ENCODE measurements around the gene GAP43. TPM values are rescaled to one million over a fixed set of nuclear protein-coding genes. Genes with fewer than 3 reads are reported as not detected.

Gene GAP43
- total RNA-seq, 1 donor from 2014 or later: 17.4 TPM

DNA sequence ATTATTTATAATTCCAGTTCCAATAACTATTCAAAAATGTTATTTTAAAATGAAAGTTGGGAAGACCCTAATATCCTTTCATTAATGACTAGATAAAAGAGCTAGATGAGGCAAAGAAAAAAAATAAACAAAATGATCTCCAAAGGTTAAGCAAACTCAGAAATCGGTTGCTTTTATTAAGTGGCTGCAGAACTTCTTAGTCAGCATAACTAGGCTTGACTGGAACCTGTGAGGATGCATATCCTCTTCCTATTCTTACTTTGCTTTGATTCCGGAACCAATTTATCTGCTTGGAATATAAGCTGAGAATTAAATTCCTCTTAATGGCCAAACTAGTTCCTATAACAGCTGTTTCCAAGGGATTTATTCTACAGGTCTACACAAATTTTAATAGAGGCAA, 10.7 kb downstream of the GAP43 start:
- H3K4me1 ChIP-seq (ENCODE audit: insufficient read depth, low read length): no peaks in the 10 kb centered on the region
- H3K4me2 ChIP-seq (ENCODE audit: low read length): no peak overlapping the region
- no peaks in the 10 kb centered on the region for H3K27me3 ChIP-seq (ENCODE audit: insufficient read depth, low read length)
- no peaks in the 10 kb centered on the region for H3K79me2 ChIP-seq (ENCODE audit: insufficient read depth, low read length)
- no peaks in the 10 kb centered on the region for H3K36me3 ChIP-seq (ENCODE audit: insufficient read depth, low read length)
- H4K20me1 ChIP-seq (ENCODE audit: insufficient read depth, low read length): no peaks in the 10 kb centered on the region
- peaks cover 1% of the 10 kb centered on the region for H3K36me3 Mint-ChIP-seq (ENCODE audit: low read depth, unreplicated experiment)
- H3K9ac ChIP-seq (ENCODE audit: low read length): no peak overlapping the region
- H3K4me3 ChIP-seq (ENCODE audit: insufficient read depth, low read depth, low read length): no peak overlapping the region
- DNase-seq (ENCODE audit: low read depth): no peak
- no peaks in the 10 kb centered on the region for H3K27me3 Mint-ChIP-seq (ENCODE audit: low read depth, unreplicated experiment)
- TF ChIP-seq EZH2 (IDR thresholded peaks at IDR 0.05; ENCODE audit: insufficient read depth, low read length): no peak
- TF ChIP-seq, protein P1, sequence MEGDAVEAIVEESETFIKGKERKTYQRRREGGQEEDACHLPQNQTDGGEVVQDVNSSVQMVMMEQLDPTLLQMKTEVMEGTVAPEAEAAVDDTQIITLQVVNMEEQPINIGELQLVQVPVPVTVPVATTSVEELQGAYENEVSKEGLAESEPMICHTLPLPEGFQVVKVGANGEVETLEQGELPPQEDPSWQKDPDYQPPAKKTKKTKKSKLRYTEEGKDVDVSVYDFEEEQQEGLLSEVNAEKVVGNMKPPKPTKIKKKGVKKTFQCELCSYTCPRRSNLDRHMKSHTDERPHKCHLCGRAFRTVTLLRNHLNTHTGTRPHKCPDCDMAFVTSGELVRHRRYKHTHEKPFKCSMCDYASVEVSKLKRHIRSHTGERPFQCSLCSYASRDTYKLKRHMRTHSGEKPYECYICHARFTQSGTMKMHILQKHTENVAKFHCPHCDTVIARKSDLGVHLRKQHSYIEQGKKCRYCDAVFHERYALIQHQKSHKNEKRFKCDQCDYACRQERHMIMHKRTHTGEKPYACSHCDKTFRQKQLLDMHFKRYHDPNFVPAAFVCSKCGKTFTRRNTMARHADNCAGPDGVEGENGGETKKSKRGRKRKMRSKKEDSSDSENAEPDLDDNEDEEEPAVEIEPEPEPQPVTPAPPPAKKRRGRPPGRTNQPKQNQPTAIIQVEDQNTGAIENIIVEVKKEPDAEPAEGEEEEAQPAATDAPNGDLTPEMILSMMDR (IDR thresholded peaks at IDR 0.05; ENCODE audit: insufficient read depth, low read depth, low read length): no peak
- FAIRE-seq: no peak
- no peak overlapping the region for H2AFZ ChIP-seq (ENCODE audit: low read depth, low read length)
- H3K27ac ChIP-seq (ENCODE audit: low read depth, low read length): no peak overlapping the region
- H3K9me3 Mint-ChIP-seq (ENCODE audit: unreplicated experiment): no peaks in the 10 kb centered on the region
- H3K9me3 ChIP-seq (ENCODE audit: insufficient read depth, low read depth, low read length): no peaks in the 10 kb centered on the region
- H3K4me3 Mint-ChIP-seq (ENCODE audit: unreplicated experiment): no peak overlapping the region
- H3K27ac Mint-ChIP-seq (ENCODE audit: unreplicated experiment): no peak overlapping the region
- no peaks in the 10 kb centered on the region for H3K4me1 Mint-ChIP-seq (ENCODE audit: low read depth, unreplicated experiment)

DNA sequence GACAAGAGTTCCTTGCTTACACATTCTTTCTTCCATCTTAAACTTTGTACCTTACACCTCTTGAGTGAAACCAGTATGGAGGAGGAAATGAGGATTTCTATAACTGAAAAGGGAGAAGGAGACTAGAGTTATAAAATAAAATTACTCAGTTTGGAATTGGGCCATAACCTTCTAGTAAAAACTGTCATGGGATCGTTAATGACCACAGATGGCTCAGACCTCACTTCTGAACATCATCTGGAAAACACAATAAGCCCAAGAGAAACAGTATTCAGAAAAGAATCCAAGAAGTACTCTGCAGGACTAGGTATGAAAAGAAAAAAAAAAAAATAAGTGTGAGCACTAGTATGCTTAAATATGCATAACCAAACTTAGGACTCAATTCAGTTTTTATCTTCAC, 12.1 kb downstream of the GAP43 start:
- Histone ChIP-seq H3K79me2 (ENCODE audit: insufficient read depth, low read length) (no peaks in the 10 kb centered on the region), H4K20me1 (ENCODE audit: insufficient read depth, low read length) (no peaks in the 10 kb centered on the region), H3K4me3 (ENCODE audit: insufficient read depth, low read depth, low read length) (no peak overlapping the region), H3K27ac (ENCODE audit: low read depth, low read length) (no peak overlapping the region), H3K9me3 (ENCODE audit: insufficient read depth, low read depth, low read length) (no peaks in the 10 kb centered on the region), H3K4me2 (ENCODE audit: low read length) (no peak overlapping the region), H3K9ac (ENCODE audit: low read length) (no peak overlapping the region), H2AFZ (ENCODE audit: low read depth, low read length) (no peak overlapping the region), H3K36me3 (ENCODE audit: insufficient read depth, low read length) (no peaks in the 10 kb centered on the region), H3K27me3 (ENCODE audit: insufficient read depth, low read length) (no peaks in the 10 kb centered on the region), H3K4me1 (ENCODE audit: insufficient read depth, low read length) (no peaks in the 10 kb centered on the region)
- no peak overlapping the region for H3K27ac Mint-ChIP-seq (ENCODE audit: unreplicated experiment)
- H3K4me1 Mint-ChIP-seq (ENCODE audit: low read depth, unreplicated experiment): no peaks in the 10 kb centered on the region
- FAIRE-seq: no peak
- H3K36me3 Mint-ChIP-seq (ENCODE audit: low read depth, unreplicated experiment): peaks cover 1% of the 10 kb centered on the region
- TF ChIP-seq EZH2 (IDR thresholded peaks at IDR 0.05; ENCODE audit: insufficient read depth, low read length): no peak
- TF ChIP-seq, protein P1 (IDR thresholded peaks at IDR 0.05; ENCODE audit: insufficient read depth, low read depth, low read length): no peak
- no peak overlapping the region for H3K4me3 Mint-ChIP-seq (ENCODE audit: unreplicated experiment)
- DNase-seq (ENCODE audit: low read depth): no peak
- H3K9me3 Mint-ChIP-seq (ENCODE audit: unreplicated experiment): no peaks in the 10 kb centered on the region
- no peaks in the 10 kb centered on the region for H3K27me3 Mint-ChIP-seq (ENCODE audit: low read depth, unreplicated experiment)

DNA sequence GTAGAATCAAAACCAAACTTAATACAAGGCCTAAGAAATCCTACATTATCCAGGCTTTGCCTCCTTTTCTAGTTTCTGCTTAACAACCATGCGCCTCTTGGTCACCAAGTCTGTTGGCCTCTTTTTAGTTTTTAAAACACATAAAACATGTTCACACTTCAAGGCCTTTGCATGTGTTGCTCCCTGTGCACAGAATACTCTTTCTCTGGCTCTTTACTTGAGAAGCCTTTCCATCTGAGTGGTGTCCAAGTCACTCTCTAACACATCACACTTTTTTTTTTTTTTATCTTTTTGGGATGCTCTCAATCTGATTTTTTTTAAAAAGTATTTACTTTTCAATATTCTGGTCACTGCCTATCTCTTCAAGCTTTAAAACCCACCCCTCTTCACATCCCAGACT, 14.9 kb downstream of the GAP43 start:
- H3K27me3 ChIP-seq (ENCODE audit: insufficient read depth, low read length): no peaks in the 10 kb centered on the region
- Mint-ChIP-seq H3K36me3 (ENCODE audit: low read depth, unreplicated experiment) (no peaks in the 10 kb centered on the region), H3K4me3 (ENCODE audit: unreplicated experiment) (no peak overlapping the region)

More for the DNA sequence above, 14.9 kb downstream of the GAP43 start:
- FAIRE-seq: no peak
- Histone ChIP-seq H3K9ac (ENCODE audit: low read length) (no peak overlapping the region), H4K20me1 (ENCODE audit: insufficient read depth, low read length) (no peaks in the 10 kb centered on the region), H3K79me2 (ENCODE audit: insufficient read depth, low read length) (no peaks in the 10 kb centered on the region), H3K4me1 (ENCODE audit: insufficient read depth, low read length) (no peaks in the 10 kb centered on the region), H3K36me3 (ENCODE audit: insufficient read depth, low read length) (no peaks in the 10 kb centered on the region), H3K4me3 (ENCODE audit: insufficient read depth, low read depth, low read length) (no peak overlapping the region), H3K4me2 (ENCODE audit: low read length) (no peak overlapping the region), H2AFZ (ENCODE audit: low read depth, low read length) (no peak overlapping the region), H3K9me3 (ENCODE audit: insufficient read depth, low read depth, low read length) (no peaks in the 10 kb centered on the region), H3K27ac (ENCODE audit: low read depth, low read length) (no peak overlapping the region)
- H3K4me1 Mint-ChIP-seq (ENCODE audit: low read depth, unreplicated experiment): peaks cover 2% of the 10 kb centered on the region
- H3K27me3 Mint-ChIP-seq (ENCODE audit: low read depth, unreplicated experiment): no peaks in the 10 kb centered on the region
- no peak for TF ChIP-seq EZH2 (IDR thresholded peaks at IDR 0.05; ENCODE audit: insufficient read depth, low read length)
- TF ChIP-seq, protein P1 (IDR thresholded peaks at IDR 0.05; ENCODE audit: insufficient read depth, low read depth, low read length): no peak
- H3K9me3 Mint-ChIP-seq (ENCODE audit: unreplicated experiment): no peaks in the 10 kb centered on the region
- no peak for DNase-seq (ENCODE audit: low read depth)
- H3K27ac Mint-ChIP-seq (ENCODE audit: unreplicated experiment): no peak overlapping the region

Measured in astrocyte (in vitro differentiated cells and primary cell).